ENCODE results near the gene ZNF680. TPM values are rescaled to one million over a fixed set of nuclear protein-coding genes. Genes with fewer than 3 reads are reported as not detected.

ZNF680 gene
- total RNA-seq, 1 donor from 2014 or later, result not detected

GRCh38 chr7:64533756-64534155, 29.1 kb downstream of the ZNF680 start:
- Histone ChIP-seq H3K4me2 (no peak overlapping the region), H3K27ac (no peak overlapping the region), H3K79me2 (ENCODE audit: low read depth) (no peaks in the 10 kb centered on the region), H3K27me3 (no peaks in the 10 kb centered on the region), H3F3A (ENCODE audit: low read depth) (no peaks in the 10 kb centered on the region), H3K4me1 (no peaks in the 10 kb centered on the region), H2AFZ (replicated peaks) (no peak overlapping the region), H4K20me1 (ENCODE audit: low read depth) (no peaks in the 10 kb centered on the region), H3K9me3 (ENCODE audit: low read depth) (peaks cover 51% of the 10 kb centered on the region), H3K36me3 (no peaks in the 10 kb centered on the region), H3K4me3 (no peak overlapping the region), H3K9ac (no peak overlapping the region)
- TF ChIP-seq EZH2phosphoT487 (IDR thresholded peaks at IDR 0.05) (no peak), CTCF (IDR thresholded peaks at IDR 0.05) (no peak), EZH2 (IDR thresholded peaks at IDR 0.05) (no peak)
- Mint-ChIP-seq H3K9me3 (peaks cover 77% of the 10 kb centered on the region), H3K27me3 (ENCODE audit: insufficient read depth, low read depth) (no peaks in the 10 kb centered on the region), H3K4me1 (no peaks in the 10 kb centered on the region), H3K36me3 (peaks cover 64% of the 10 kb centered on the region), H3K4me3 (no peak overlapping the region), H3K27ac (no peak overlapping the region)
- no peak for DNase-seq (ENCODE audit: low spot score)

- Mint-ChIP-seq H3K4me3 (no peak overlapping the region), H3K9me3 (peaks cover 68% of the 10 kb centered on the region), H3K36me3 (peaks cover 58% of the 10 kb centered on the region), H3K4me1 (no peaks in the 10 kb centered on the region), H3K27ac (no peak overlapping the region), H3K27me3 (ENCODE audit: insufficient read depth, low read depth) (no peaks in the 10 kb centered on the region)
- peaks cover 54% of the 10 kb centered on the region for H3K9me3 ChIP-seq (ENCODE audit: low read depth)
- no peaks in the 10 kb centered on the region for H3K79me2 ChIP-seq (ENCODE audit: low read depth)
- DNase-seq (ENCODE audit: low spot score), result no peak
- H3K36me3 ChIP-seq, result no peaks in the 10 kb centered on the region
- no peaks in the 10 kb centered on the region for H3K4me1 ChIP-seq
- H3K27ac ChIP-seq, result no peak overlapping the region
- H2AFZ ChIP-seq (replicated peaks), result no peak overlapping the region
- no peak overlapping the region for H3K4me3 ChIP-seq
- H3K4me2 ChIP-seq, result no peak overlapping the region
- no peaks in the 10 kb centered on the region for H3F3A ChIP-seq (ENCODE audit: low read depth)
- no peaks in the 10 kb centered on the region for H3K27me3 ChIP-seq
- H4K20me1 ChIP-seq (ENCODE audit: low read depth), result no peaks in the 10 kb centered on the region
- no peak overlapping the region for H3K9ac ChIP-seq
- TF ChIP-seq EZH2phosphoT487 (IDR thresholded peaks at IDR 0.05) (no peak), EZH2 (IDR thresholded peaks at IDR 0.05) (no peak), CTCF (IDR thresholded peaks at IDR 0.05) (no peak)
Measured at GRCh38 chr7:64528770-64529169, 34.1 kb downstream of the ZNF680 start.

GRCh38 chr7:64521409-64521984, 41.4 kb downstream of the ZNF680 start:
- H3K4me3 ChIP-seq, result no peak overlapping the region
- TF ChIP-seq CTCF (IDR thresholded peaks at IDR 0.05) (no peak), EZH2phosphoT487 (IDR thresholded peaks at IDR 0.05) (no peak), EZH2 (IDR thresholded peaks at IDR 0.05) (no peak)
- H3K79me2 ChIP-seq (ENCODE audit: low read depth), result no peaks in the 10 kb centered on the region
- no peaks in the 10 kb centered on the region for H4K20me1 ChIP-seq (ENCODE audit: low read depth)
- H3K36me3 ChIP-seq, result no peaks in the 10 kb centered on the region
- H3K4me1 ChIP-seq, result no peaks in the 10 kb centered on the region
- H3K9ac ChIP-seq, result no peak overlapping the region
- H3K4me3 Mint-ChIP-seq, result no peak overlapping the region
- H3F3A ChIP-seq (ENCODE audit: low read depth), result no peaks in the 10 kb centered on the region
- no peaks in the 10 kb centered on the region for H3K4me1 Mint-ChIP-seq
- H3K27me3 Mint-ChIP-seq (ENCODE audit: insufficient read depth, low read depth), result no peaks in the 10 kb centered on the region
- H3K4me2 ChIP-seq, result no peak overlapping the region
- H3K27ac ChIP-seq, result no peak overlapping the region
- DNase-seq (ENCODE audit: low spot score), result no peak
- H3K36me3 Mint-ChIP-seq, result peaks cover 39% of the 10 kb centered on the region
- H2AFZ ChIP-seq (replicated peaks), result no peak overlapping the region
- H3K27me3 ChIP-seq, result no peaks in the 10 kb centered on the region
- peaks cover 68% of the 10 kb centered on the region for H3K9me3 Mint-ChIP-seq
- no peak overlapping the region for H3K27ac Mint-ChIP-seq
- H3K9me3 ChIP-seq (ENCODE audit: low read depth), result peaks cover 58% of the 10 kb centered on the region

All from neural progenitor cell (in vitro differentiated cells).